GM19438 (cell line): ENCODE data around the gene PDZRN3.

Source experiments
- ATAC-seq: cut with Tn5 transposase; IDR thresholded peaks from one replicate; pipeline ENCODE4 v1.9.1; 2021; ENCODE audit warnings: low read depth; ENCODE audit not compliant: unreplicated experiment

The PDZRN3 gene

GRCh38 chr3:73361591-73361990 is 263.1 kb downstream of the PDZRN3 start:
- no peak for ATAC-seq

DNA sequence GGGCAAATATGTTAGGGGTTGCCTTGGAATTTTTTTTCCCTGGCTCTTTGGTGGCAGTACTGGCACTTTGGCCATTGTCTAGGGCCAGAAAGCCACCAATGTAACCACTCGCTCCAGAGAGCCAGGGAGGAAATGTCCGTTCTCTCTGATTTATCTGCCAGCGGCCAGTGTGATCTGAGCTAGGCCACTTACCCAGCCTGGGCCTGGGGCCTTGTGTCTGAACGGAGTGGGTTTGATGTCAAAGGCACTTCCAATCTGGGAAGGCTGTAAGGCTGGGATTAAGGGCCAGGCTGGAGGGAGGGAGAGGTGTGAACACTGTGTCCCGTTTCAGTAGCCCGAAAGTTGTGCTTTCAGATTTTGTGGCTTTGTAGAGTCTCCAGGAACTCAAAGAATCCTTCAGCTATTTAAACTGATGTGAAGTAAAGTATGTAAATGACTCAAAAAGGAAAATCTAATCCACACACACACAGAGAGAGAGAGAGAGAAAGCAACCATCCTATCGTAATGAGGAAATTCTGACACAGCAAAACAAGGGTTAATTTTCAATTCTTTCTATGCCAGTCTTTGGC is 271.0 kb downstream of the PDZRN3 start:
- ATAC-seq: no peak

GRCh38 chr3:73352841-73353645 is 271.7 kb downstream of the PDZRN3 start:
- ATAC-seq: no peak

DNA sequence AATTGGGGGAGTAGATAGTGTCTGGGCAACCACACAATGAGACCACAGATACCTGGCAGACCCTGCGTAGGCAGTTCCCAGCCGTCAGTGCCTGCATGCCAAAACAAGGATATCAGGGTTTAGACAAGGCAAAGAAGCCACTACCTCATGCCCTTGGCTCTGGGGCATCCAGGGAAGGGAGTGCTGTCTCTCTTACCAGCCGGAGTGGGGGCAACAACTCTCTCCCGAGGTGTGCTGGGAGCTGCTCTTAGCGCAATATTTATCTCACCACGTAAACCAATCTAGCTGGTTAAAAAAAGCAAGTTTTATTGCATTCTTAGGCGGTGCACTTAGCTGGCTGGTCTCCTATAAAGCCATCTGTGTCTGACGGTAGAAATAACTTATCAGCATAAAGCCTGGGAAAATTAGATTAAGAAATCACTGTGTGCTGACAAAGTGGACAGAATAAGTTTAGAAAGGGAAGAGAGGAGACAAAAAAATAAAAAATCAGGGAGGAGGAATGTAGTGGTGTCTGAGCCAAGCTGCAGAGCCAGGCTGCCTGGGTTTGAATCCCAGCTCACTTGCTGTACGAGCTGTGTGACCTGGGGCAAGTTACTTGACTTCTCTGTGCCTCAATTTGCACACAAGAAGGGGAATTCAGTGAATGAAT is 273.2 kb downstream of the PDZRN3 start:
- no peak for ATAC-seq

GRCh38 chr3:73350996-73351395 is 273.7 kb downstream of the PDZRN3 start:
- ATAC-seq: no peak

DNA sequence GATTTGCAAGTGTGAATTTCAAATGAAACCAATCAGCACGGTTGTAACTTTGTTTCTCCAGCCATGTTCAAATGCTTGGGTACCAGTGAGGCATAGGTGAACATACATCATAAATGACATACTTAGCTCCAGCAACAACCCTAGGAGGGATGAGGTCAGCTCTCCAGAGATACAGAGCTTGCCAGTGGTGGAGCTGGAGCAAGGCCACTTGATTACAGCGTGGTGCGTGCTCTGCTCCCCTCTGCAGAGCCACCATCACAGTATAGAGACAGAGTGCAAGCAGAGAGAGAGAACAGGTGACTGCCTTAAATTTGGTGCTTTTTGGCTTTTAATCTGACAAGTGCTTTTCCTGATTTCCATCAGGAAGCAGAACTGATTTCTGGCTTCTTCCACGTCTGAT is 275.1 kb downstream of the PDZRN3 start:
- ATAC-seq: no peak

GRCh38 chr3:73342077-73342476 is 282.7 kb downstream of the PDZRN3 start:
- ATAC-seq: no peak

DNA sequence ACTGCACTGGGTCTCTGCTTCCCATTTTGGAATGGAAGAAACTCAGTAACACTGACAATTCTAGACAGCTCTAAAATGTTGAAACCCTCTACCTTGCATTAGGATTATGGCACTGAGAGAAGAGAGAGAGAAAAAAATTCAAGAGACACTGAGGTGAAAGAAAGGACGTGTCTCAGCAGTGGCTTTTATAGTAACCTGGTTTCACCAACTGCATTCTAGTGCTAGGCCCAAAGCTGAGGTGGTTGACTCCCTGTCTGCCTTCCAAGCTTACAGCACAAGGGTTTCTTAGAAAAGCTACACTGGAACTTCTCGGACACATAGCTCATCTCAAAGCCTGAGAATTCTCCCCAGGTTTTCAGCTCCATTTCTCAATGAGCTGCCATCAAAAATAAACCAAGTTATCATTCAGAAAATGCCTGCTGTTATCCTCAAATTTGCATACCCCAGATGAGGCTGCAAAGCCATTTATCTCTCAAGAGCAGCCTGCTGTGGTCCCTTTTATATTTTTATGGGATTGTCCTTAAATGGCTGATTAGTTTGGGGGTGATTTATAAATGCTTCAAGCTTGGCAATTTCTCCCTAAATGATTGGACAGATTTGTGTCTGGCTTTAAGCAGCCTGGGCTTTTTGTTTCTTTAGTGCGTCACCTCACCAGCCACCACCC is 283.3 kb downstream of the PDZRN3 start:
- no peak for ATAC-seq

DNA sequence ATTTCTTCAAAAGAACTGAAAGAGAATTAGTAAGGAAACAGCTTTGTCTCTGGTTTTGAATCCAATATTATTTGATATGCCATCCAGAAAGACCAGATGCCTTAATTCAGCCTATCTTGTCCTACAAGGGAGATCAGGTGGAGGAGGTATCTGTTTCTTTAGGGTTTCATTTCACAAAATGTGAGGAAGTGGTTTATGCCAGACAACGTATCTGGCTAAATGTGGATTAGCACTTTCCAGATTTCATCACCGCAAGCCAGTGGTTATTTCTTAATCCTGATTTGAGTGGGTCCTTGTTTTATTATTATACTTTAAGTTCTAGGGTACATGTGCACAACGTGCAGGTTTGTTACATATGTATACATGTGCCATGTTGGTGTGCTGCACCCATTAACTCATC is 292.2 kb downstream of the PDZRN3 start:
- ATAC-seq: no peak
